ENCODE results near the gene C5. TPM values are rescaled to one million over a fixed set of nuclear protein-coding genes. Genes with fewer than 3 reads are reported as not detected.

C5 gene
- total RNA-seq, 2 donors from 2014 or later = 1.5 to 1.6 TPM

GRCh38 chr9:120947222-120947621 lies 102.9 kb downstream of the C5 start:
- H3K9ac ChIP-seq (ENCODE audit: low read depth in 2 of 2, low read length in 2 of 2) = no peak overlapping the region
- no peak for DNase-seq
- H3K27me3 ChIP-seq = no peaks in the 10 kb centered on the region
- no peaks in the 10 kb centered on the region for H3K9me3 ChIP-seq
- intact Hi-C loops (cut with DNase I) = no loop called here
- no peaks in the 10 kb centered on the region for H3K4me1 ChIP-seq
- TF ChIP-seq CTCF (IDR thresholded peaks at IDR 0.05) = no peak
- no peaks in the 10 kb centered on the region for H3K36me3 ChIP-seq
- H3K4me3 ChIP-seq = no peak overlapping the region
- no peak overlapping the region for H3K27ac ChIP-seq

GRCh38 chr9:120946259-120946658 lies 103.8 kb downstream of the C5 start:
- H3K4me1 ChIP-seq = no peaks in the 10 kb centered on the region
- no peaks in the 10 kb centered on the region for H3K36me3 ChIP-seq
- no peaks in the 10 kb centered on the region for H3K27me3 ChIP-seq
- H3K9me3 ChIP-seq = no peaks in the 10 kb centered on the region
- H3K9ac ChIP-seq (ENCODE audit: low read depth in 2 of 2, low read length in 2 of 2) = no peak overlapping the region
- TF ChIP-seq CTCF (IDR thresholded peaks at IDR 0.05) = no peak
- DNase-seq = no peak
- intact Hi-C loops (cut with DNase I) = no loop called here
- no peak overlapping the region for H3K27ac ChIP-seq
- no peak overlapping the region for H3K4me3 ChIP-seq

GRCh38 chr9:120944948-120945347 lies 105.1 kb downstream of the C5 start:
- Histone ChIP-seq H3K27me3 (no peaks in the 10 kb centered on the region), H3K9me3 (no peaks in the 10 kb centered on the region), H3K4me3 (no peak overlapping the region), H3K4me1 (no peaks in the 10 kb centered on the region), H3K27ac (no peak overlapping the region), H3K9ac (ENCODE audit: low read depth in 2 of 2, low read length in 2 of 2) (no peak overlapping the region), H3K36me3 (no peaks in the 10 kb centered on the region)
- intact Hi-C loops (cut with DNase I) = no loop called here
- no peak for TF ChIP-seq CTCF (IDR thresholded peaks at IDR 0.05)
- DNase-seq = no peak

- Histone ChIP-seq H3K9me3 (no peaks in the 10 kb centered on the region), H3K36me3 (no peaks in the 10 kb centered on the region), H3K9ac (ENCODE audit: low read depth in 2 of 2, low read length in 2 of 2) (no peak overlapping the region), H3K4me3 (no peak overlapping the region), H3K27me3 (no peaks in the 10 kb centered on the region), H3K4me1 (no peaks in the 10 kb centered on the region), H3K27ac (no peak overlapping the region)
- intact Hi-C loops (cut with DNase I) = no loop called here
- DNase-seq = no peak
- TF ChIP-seq CTCF (IDR thresholded peaks at IDR 0.05) = no peak
Measured at GRCh38 chr9:120944434-120944843, 105.6 kb downstream of the C5 start.

GRCh38 chr9:120942186-120943001 lies 107.7 kb downstream of the C5 start:
- intact Hi-C loops (cut with DNase I) = no loop called here
- no peak overlapping the region for H3K9ac ChIP-seq (ENCODE audit: low read depth in 2 of 2, low read length in 2 of 2)
- no peak for DNase-seq

More at GRCh38 chr9:120942186-120943001, 107.7 kb downstream of the C5 start:
- Histone ChIP-seq H3K4me1 (no peaks in the 10 kb centered on the region), H3K27ac (no peak overlapping the region), H3K9me3 (no peaks in the 10 kb centered on the region), H3K27me3 (no peaks in the 10 kb centered on the region), H3K36me3 (no peaks in the 10 kb centered on the region), H3K4me3 (no peak overlapping the region)
- TF ChIP-seq CTCF (IDR thresholded peaks at IDR 0.05) = no peak
